ENCODE data around the gene RAX. TPM values are rescaled to one million over a fixed set of nuclear protein-coding genes. Genes with fewer than 3 reads are reported as not detected.

RAX gene
- total and polyA plus RNA-seq, 2 of the 4 experiments (the other 2 are of a cell fraction), result not detected

DNA sequence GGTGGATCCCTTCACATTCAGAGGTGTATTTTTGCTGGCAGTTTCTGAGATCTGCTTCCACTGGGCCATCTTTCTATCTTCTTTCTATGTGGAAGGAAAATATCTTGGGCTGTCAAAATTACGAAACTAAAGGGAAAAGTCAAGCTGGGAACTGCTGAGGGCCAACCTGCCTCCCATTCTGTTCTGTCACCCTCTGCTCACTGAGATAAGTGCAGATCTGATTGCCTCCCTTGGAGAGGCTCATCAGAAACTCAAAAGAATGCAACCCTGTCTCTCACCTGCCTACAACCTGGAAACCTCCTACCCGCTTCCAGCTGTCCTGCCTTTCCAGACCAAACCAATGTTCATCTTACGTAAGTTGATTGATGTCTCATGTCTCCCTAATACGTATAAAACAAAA lies 26.5 kb downstream of the RAX start:
- Histone ChIP-seq H2BK20ac (ENCODE audit: low read depth, low read length) (no peak overlapping the region), H2BK5ac (ENCODE audit: low read depth, low read length, poor library complexity, severe bottlenecking) (no peak overlapping the region), H3K18ac (ENCODE audit: low read depth, low read length) (no peak overlapping the region), H4K8ac (ENCODE audit: low read depth in 2 of 2, low read length in 2 of 2) (no peak overlapping the region), H4K91ac (ENCODE audit: insufficient read depth, low read depth, low read length) (no peak overlapping the region), H2BK15ac (ENCODE audit: low read depth, low read length) (no peak overlapping the region), H2AK5ac (ENCODE audit: low read depth, low read length) (no peak overlapping the region), H3K4me3 (ENCODE audit: insufficient read depth, low read depth, low read length) (no peak overlapping the region), H3K9me1 (ENCODE audit: insufficient read depth, low read length) (no peaks in the 10 kb centered on the region), H3K27me3 (ENCODE audit: control insufficient read depth, insufficient read depth, low read length) (peaks cover 18% of the 10 kb centered on the region), H3K4me1 (ENCODE audit: control insufficient read depth, insufficient read depth, low read length) (no peaks in the 10 kb centered on the region), H3K36me3 (ENCODE audit: control insufficient read depth, insufficient read depth, low read length) (no peaks in the 10 kb centered on the region), H3K27ac (ENCODE audit: insufficient read depth, low read length) (no peak overlapping the region), H4K5ac (ENCODE audit: low read depth, low read length) (no peak overlapping the region), H3K9me3 (ENCODE audit: control insufficient read depth, insufficient read depth, low read length) (no peaks in the 10 kb centered on the region), H2AFZ (replicated peaks; ENCODE audit: low read length, poor library complexity) (no peak overlapping the region), H3K9ac (ENCODE audit: low read depth, low read length) (no peak overlapping the region), H3K56ac (ENCODE audit: extremely low read depth, insufficient read depth, low read length) (no peak overlapping the region), H4K20me1 (ENCODE audit: insufficient read depth, low read length) (no peaks in the 10 kb centered on the region), H3K79me1 (ENCODE audit: low read depth in 1 of 2, low read length in 2 of 2) (no peaks in the 10 kb centered on the region), H2BK120ac (ENCODE audit: low read depth, low read length) (no peak overlapping the region), H3K14ac (replicated peaks; ENCODE audit: low read depth, low read length) (no peak overlapping the region), H3K23ac (ENCODE audit: low read depth, low read length) (no peak overlapping the region), H3K4ac (ENCODE audit: low read depth, low read length) (no peak overlapping the region), H2AK9ac (replicated peaks; ENCODE audit: low read depth, low read length, poor library complexity) (no peak overlapping the region), H3K4me2 (ENCODE audit: low read depth, low read length) (no peak overlapping the region)
- no peak for ATAC-seq (ENCODE audit: low read depth)
- TF ChIP-seq RFX5 (IDR thresholded peaks at IDR 0.05; ENCODE audit: low read depth, low read length) (no peak), NFE2L2 (IDR thresholded peaks at IDR 0.05; ENCODE audit: low read depth, low read length) (no peak), SMC3 (IDR thresholded peaks at IDR 0.05; ENCODE audit: low read depth, low read length) (no peak), BHLHE40 (IDR thresholded peaks at IDR 0.05; ENCODE audit: low read depth, low read length) (no peak), RAD21 (IDR thresholded peaks at IDR 0.05; ENCODE audit: low read length) (no peak), FOS (IDR thresholded peaks at IDR 0.05; ENCODE audit: low read depth, low read length) (no peak), MAZ (IDR thresholded peaks at IDR 0.05; ENCODE audit: borderline replicate concordance, low read depth, low read length) (no peak), CEBPB (IDR thresholded peaks at IDR 0.05; ENCODE audit: low read depth, low read length) (no peak), POLR2A (IDR thresholded peaks at IDR 0.05; ENCODE audit: low read depth, low read length) (no peak), MXI1 (IDR thresholded peaks at IDR 0.05; ENCODE audit: borderline replicate concordance, low read depth, low read length) (no peak), RCOR1 (IDR thresholded peaks at IDR 0.05; ENCODE audit: insufficient replicate concordance, low read length) (no peak), CHD1 (IDR thresholded peaks at IDR 0.05; ENCODE audit: low read depth, low read length) (no peak)
- TF ChIP-seq, protein P1, sequence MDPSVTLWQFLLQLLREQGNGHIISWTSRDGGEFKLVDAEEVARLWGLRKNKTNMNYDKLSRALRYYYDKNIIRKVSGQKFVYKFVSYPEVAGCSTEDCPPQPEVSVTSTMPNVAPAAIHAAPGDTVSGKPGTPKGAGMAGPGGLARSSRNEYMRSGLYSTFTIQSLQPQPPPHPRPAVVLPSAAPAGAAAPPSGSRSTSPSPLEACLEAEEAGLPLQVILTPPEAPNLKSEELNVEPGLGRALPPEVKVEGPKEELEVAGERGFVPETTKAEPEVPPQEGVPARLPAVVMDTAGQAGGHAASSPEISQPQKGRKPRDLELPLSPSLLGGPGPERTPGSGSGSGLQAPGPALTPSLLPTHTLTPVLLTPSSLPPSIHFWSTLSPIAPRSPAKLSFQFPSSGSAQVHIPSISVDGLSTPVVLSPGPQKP (IDR thresholded peaks at IDR 0.05; ENCODE audit: borderline replicate concordance, low read depth, low read length), result no peak
- TF ChIP-seq, protein P2, sequence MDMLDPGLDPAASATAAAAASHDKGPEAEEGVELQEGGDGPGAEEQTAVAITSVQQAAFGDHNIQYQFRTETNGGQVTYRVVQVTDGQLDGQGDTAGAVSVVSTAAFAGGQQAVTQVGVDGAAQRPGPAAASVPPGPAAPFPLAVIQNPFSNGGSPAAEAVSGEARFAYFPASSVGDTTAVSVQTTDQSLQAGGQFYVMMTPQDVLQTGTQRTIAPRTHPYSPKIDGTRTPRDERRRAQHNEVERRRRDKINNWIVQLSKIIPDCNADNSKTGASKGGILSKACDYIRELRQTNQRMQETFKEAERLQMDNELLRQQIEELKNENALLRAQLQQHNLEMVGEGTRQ (IDR thresholded peaks at IDR 0.05; ENCODE audit: low read depth, low read length), result no peak
- TF ChIP-seq, protein P3, sequence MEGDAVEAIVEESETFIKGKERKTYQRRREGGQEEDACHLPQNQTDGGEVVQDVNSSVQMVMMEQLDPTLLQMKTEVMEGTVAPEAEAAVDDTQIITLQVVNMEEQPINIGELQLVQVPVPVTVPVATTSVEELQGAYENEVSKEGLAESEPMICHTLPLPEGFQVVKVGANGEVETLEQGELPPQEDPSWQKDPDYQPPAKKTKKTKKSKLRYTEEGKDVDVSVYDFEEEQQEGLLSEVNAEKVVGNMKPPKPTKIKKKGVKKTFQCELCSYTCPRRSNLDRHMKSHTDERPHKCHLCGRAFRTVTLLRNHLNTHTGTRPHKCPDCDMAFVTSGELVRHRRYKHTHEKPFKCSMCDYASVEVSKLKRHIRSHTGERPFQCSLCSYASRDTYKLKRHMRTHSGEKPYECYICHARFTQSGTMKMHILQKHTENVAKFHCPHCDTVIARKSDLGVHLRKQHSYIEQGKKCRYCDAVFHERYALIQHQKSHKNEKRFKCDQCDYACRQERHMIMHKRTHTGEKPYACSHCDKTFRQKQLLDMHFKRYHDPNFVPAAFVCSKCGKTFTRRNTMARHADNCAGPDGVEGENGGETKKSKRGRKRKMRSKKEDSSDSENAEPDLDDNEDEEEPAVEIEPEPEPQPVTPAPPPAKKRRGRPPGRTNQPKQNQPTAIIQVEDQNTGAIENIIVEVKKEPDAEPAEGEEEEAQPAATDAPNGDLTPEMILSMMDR (conservative IDR thresholded peaks at IDR 0.05; ENCODE audit: low read depth, low read length), result no peak
- no TSS peak for BruUV-seq (replicated peaks)
- dilution Hi-C loops (cut with HindIII; ENCODE audit: low sequenced_read_pairs, unreplicated experiment) (no loop called here), intact Hi-C loops (cut with micrococcal nuclease) (loop anchor here (10.0 kb wide), 1 partner anchor 472 kb away; no protein-coding TSS in a partner anchor), in situ Hi-C loops (cut with MboI; ENCODE audit: low sequenced_read_pairs) (no loop called here)
- WGBS, 2 experiments (ENCODE audit: extremely low coverage in 2 of 2, insufficient read length in 1 of 2), result 50% methylated on average over 2 of the region's 4 CpGs; no CpG with 5 or more reads in 1 of the 2 experiments
- DNase-seq, result no peak
- ChIA-PET CTCF (interaction anchor here (0.8 kb wide), 1 partner anchor 156 kb away, joined by 4 read pairs; no protein-coding TSS in a partner anchor), POLR2A (ENCODE audit: unreplicated experiment) (no interaction called here)

Measured in IMR-90 (cell line).